Cerebellar cortex (tissue), 1 donor: Measurements from ENCODE around the gene UBE2I.
A peak's percentile ranks its signal among the peaks of the same experiment; 100 is the strongest.
"Not testable (repeated sequence)": the region's sequence is repeated elsewhere in the genome, so short reads cannot be mapped to it uniquely, and the experiment has no call there.

Experiments
- DNase-seq: peaks from one replicate; pipeline ENCODE4 v3.0.0-alpha.2; 2015; ENCODE audit warnings: low spot score

Gene UBE2I

GRCh38 chr16:1308977-1309885 lies at the start of gene UBE2I:
UBE2I (plus strand) TSS chr16:1309636; CDS start chr16:1314031, 4,395 bp downstream.
- peak; percentile 98 for DNase-seq

GRCh38 chr16:1259760-1260068 lies 49.7 kb upstream of the UBE2I start:
- DNase-seq = no peak

GRCh38 chr16:1260101-1260680 lies 49.2 kb upstream of the UBE2I start:
- DNase-seq = no peak

GRCh38 chr16:1261131-1261892 lies 48.1 kb upstream of the UBE2I start:
- no peak for DNase-seq

DNA sequence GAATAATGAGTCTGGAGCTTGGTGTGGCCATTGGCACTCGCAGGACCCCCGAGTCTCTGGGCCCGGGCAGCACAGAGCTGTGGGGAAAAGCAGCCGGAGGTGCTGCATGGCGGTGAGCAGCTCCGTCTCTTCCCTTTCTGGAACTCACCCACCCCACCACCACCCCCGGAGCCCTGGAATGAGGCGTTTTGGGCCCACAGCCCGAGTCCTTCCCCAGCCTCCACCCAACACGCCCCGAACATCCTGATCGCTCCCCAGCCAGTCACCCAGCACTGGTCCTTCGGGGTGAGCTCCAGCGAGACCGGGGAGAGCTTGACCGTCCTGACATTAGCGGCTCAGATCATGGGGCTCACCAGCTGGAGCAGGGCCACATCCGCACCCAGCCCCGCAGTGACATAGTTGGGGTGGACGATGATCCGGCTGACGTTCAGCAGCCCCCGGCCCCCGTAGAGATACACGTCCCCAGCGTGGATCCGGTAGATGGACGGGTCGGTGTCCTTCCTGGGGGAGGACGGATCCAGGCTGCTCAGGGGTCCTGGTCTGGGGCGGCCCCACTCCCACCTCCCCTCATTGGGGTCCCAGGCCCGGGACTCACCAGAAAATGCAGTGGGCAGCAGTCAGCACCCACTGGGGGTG lies 47.1 kb upstream of the UBE2I start:
- no peak for DNase-seq

GRCh38 chr16:1262846-1263221 lies 46.6 kb upstream of the UBE2I start:
- DNase-seq = no peak

- no peak for DNase-seq
Measured at GRCh38 chr16:1263591-1264344, 45.7 kb upstream of the UBE2I start.

DNA sequence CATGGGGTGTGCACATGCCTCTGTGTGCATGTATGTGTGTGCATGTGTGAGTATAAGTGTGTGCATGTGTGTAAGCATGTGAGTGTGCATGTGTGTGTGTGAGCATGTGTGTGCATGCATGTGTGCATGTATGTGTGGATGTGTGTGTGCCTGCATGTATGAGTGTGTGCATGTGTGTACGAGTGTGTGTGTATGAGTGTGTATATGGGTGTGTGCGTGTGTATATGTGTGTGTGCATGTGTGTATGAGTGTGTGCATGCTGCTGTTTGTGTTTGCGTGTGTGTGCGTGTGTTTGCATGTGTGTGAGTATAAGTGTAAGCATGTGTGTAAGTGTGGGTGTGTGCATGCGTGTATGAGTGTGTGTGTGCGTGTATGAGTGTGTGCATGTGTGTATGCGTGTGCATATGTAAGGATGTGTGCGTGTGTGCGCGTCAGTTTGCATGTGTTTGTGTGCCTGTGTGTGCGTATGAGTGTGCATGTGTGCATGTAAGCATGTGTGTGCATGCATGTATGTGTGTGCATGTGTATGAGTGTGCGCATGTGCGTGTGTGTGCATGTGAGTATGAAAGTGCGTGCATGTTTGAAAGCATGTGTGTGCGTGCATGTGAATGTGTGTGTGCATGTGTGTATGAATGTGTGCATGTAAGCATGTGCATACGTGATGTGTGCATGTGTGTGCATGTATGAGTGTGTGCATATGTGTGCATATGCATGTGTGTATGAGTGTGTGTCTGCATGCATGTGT lies 44.9 kb upstream of the UBE2I start:
- no peak for DNase-seq

DNA sequence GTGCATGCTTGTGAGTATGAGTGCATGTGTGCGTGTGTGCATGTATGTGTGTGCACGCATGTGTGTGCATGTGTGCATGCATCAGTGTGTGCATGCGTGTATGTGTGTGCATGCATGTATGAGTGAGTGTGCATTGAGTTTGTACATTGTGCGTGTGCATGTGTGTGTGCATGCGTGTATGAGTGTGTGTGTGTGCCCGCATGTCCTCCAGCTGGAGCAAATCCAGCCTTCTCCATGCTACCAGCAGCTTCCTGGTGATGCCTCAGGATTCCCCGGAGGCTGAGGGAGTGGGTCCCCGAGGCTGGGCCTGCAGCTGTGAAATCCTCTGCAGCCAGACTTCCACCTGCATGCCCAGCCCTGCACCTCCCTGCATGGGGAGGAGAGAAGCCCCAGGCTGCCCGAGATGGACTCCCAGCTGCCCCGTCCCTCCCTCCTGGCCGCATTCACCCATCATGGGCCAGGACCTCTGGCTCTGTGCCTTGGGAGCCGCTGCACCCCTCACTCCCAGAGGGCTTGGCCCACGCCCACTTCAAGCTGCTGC lies 44.3 kb upstream of the UBE2I start:
- DNase-seq = no peak

DNA sequence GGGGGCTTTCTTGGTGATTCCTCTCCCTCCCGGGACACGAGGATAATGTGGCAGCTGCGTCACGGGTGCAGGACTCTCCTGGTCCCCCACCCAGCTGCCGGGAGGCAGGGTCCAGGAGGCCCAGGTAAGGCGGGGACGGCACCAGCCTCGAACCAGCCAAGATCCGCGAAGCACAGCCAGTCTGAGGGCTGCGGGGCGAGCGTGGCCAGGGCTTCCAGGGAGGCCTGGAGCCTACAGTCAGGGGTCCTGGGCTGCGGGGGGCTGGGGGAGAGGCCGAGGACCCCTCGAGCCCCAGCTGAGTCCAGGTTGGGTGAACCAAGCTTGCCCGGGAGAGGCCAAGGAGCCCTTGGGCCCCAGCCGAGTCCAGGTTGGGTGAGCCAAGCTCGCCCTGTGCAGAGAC lies 43.6 kb upstream of the UBE2I start:
- no peak for DNase-seq

GRCh38 chr16:1269418-1269817 lies 40.0 kb upstream of the UBE2I start:
- not testable (repeated sequence) for DNase-seq

GRCh38 chr16:1271380-1271723 lies 38.1 kb upstream of the UBE2I start:
- no peak for DNase-seq

GRCh38 chr16:1271724-1272413 lies 37.6 kb upstream of the UBE2I start:
- not testable (repeated sequence) for DNase-seq

- no peak for DNase-seq
Measured at GRCh38 chr16:1272453-1273198, 36.8 kb upstream of the UBE2I start.

DNA sequence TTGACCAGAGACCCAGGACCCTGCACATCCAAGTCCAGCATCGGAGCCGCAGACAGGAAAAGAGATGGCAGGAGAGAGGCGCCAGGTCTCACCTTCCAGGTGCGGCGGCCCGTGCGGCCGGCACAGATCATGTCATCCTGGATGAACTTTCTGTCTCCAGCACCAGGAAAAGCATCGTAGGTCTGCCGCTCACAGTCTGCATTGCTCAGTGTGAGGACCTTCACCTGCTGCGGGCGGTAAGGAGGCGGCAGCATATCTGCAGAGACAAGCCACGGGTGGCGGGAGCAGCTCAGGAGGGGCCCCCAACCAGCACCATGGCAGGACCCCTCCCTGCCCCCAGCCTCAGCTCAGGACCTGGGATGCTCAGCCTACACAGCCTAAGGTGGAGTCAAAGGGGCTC lies 35.6 kb upstream of the UBE2I start:
- no peak for DNase-seq

- no peak for DNase-seq
Measured at GRCh38 chr16:1274767-1275166, 34.7 kb upstream of the UBE2I start.

- no peak for DNase-seq
Measured at GRCh38 chr16:1275791-1276579, 33.5 kb upstream of the UBE2I start.

DNA sequence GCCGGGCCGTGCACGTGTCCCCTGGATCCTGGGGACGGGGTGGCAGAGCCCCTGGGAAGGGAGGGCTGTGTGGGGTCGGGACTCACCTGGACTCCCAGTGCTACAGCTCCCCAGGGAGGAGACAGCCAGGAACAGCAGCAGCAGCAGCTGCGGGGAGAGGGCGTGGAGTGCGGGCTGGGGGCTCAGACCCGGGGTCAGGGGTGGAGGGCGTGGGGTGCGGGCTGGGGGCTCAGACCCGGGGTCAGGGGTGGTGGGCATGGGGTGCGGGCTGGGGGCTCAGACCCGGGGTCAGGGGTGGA lies 32.9 kb upstream of the UBE2I start:
- DNase-seq = no peak

DNA sequence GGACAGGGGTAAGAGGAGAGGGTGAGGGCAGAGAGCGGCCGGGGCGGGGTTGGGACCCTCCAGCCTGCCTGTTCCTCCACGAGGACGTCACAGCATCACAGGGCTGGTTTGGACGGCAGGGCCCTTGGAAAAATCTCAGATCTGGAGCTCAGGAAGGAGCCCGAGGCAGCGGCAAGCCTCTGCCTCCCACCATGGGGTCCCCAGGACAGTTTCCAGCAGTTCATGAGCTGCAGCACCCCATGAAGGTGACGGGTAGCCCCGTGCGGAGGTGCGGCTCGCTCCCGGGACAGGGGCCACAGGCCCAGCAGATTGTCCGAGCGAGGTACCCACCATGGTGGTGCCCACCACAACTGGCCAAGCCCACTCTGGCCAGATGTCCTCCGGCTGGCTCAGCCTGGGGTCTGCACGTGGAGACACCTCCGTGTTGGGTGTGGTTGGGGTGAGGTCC lies 32.3 kb upstream of the UBE2I start:
- DNase-seq = no peak
